Urothelium cell line (cell line): ENCODE measurements around the gene CREB1.
A peak's percentile ranks its signal among the peaks of the same experiment; 100 is the strongest.

Experiments used
- DNase-seq: peaks from one replicate; pipeline ENCODE4 v3.0.0; 2011; ENCODE audit warnings: low spot score, mixed read lengths
- FAIRE-seq: peaks from 2 replicates; lab custom pipeline; 2011; peaks lifted over from hg19 to GRCh38; lab: Jason Lieb, UNC

The CREB1 gene

DNA sequence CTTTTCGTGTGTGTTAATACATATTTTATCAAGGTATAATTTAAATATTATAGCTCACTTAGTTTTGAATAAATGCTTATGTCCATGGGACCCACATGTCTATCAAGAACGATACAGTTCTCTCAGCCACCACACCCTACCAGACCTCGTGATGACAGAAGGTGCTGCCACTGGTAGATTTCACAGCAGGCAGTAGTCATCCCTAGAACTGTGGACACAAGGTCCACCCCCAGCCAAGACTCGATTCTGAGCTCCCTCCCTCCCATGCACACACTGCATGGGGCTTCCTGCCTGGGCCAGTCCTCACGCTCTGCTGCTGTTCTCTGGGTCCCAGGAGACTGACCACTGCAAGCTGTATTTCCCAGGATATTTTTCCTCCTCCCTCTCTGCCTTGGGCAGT, 26.5 kb upstream of the CREB1 start:
- no peak for DNase-seq
- no peak for FAIRE-seq

DNA sequence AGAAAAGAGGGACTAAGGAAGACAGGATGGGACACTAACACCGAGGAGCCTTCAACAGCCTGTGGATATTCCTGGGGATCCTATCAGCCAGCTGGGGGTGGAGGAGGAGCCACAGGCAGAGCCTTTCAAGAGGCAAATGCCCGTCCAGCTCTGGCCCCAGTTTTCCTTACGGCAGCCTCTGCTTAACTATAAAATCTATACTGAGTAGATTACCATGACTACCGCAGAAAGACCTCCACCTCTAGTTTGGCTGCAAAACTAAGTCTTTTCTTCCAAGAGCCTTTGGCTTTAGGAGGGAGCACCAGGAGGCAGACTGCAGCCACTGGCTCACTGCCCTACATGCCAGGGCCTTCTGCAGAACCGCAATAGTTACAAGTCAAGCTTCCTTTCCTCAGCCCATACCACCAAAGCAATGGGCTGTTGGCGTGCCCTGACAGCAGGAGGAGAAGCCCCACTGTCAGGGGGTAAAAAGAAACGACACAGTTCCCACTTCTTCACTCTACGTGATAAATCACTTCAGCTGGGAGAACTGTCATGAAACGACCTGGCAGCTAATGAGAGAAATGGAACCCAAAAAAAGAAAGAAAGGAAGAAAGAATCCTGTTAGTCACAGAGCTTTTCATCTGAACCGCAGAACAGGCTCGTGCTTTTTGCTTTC, 25.1 kb upstream of the CREB1 start:
- FAIRE-seq = no peak
- DNase-seq = peak; percentile 46

DNA sequence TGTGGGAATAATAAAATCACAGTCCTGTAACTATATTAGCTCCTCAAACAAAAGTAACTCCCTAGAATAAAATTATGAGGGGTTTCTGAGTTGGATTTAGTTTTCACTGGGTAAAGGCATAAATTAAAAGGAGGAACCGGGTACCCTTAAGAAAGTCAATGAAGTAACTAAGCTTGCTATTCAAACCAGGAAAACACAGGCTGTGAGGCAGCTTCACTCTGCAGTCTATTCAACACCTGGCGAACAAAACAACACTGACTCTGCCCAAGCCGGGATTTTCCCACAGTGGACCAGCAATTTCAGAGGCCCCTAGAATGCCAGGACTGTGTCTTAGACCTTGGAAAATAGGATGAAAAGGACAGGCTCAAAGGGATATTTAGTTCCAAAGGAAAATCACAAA, 24.6 kb upstream of the CREB1 start:
- FAIRE-seq = no peak
- no peak for DNase-seq

DNA sequence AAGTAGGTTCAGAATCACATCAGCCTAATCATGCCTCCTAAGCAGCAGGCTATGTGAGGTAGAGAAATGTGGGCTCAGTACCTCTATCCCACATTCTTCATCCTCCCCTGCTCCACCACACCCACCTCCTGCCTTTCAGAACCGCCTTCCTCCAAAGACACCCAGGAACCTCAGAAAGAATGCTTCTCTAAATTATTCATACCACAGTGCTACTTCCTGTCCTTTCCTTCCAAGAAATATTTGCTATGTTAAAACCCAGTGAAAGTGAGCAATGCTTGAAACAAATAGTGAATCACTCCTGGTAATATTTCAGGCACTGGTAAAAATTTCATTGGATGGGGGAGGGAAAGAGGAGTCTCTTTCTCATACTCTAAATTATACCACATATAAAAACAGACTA, 24.0 kb upstream of the CREB1 start:
- no peak for FAIRE-seq

DNA sequence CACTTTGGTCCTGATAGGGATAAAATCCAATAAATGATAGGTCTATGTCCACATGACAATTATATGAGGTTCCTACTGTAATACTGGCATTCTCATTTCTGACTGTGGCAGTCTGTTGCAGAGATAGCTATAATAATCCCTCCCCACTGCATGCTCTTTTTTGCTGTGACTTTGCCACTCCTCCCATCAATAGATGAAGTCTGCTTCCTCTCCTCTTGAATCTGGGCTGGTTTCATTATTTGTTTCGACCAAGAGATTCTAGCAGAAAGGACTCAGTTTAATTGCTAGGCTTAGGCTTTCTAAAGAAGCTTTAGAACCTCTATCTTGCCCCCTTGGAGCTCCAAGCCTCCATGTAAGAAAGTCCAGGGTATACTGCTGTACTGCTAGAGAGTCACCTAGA, 23.3 kb upstream of the CREB1 start:
- FAIRE-seq (no peak), DNase-seq (no peak)

More for the DNA sequence above, 24.0 kb upstream of the CREB1 start:
- peak; percentile 78 for DNase-seq

DNA sequence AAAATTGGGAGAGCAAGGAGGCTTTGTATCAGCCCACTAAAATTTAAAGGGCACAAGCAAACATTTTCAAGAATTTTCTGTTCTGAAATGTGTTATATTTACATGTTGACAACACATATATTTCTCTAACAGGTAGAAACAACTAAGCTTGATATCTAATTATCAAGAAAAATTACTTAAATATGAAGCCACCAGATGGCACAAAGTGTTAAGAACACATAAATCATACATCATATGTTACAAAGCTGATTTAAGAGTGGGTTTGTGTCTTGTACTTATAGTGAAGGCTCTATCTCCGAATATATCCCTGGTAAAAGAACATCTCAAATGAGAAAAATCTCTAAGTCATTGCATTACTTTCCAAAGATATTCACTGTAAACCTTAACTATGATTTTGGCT, 19.6 kb upstream of the CREB1 start:
- no peak for FAIRE-seq
- no peak for DNase-seq

DNA sequence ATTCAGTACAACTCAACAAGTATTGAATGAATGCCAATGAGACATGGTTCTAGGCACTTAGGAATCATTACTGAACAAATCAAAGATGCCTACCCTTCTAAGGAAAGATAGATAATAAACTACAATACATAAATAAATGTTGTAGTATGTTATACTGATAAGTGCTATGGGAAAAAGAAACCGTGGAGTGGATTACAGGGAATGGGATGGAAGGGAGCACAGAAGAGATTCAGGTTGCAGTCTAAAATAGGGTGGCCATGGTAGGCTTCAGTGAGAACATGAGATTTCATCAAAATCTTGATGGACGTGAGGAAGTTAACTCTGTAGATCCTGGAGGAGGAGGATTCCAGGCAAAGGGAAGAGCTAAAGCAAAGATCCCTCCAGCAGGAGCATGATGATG, 17.9 kb upstream of the CREB1 start:
- no peak for FAIRE-seq

DNA sequence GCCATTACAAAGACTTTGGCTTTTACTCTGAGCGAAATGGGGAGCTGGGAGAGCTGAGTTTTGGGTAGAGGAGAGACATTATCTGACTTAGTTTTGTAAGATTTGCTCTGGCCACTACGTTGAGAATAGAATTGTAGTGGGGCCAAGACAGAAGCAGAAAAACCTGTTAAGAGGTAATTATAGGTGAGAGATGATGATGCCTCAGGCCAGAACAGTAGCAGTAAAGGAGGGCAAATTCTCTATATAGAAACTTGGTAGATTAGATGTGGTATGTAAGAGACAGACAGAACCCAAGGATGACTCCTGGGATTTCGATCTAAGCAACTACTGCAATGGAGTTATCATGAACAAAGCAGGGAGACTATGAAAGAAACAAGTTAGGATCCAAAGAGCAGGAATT, 17.4 kb upstream of the CREB1 start:
- FAIRE-seq = no peak
- no peak for DNase-seq

More for the DNA sequence above, 17.9 kb upstream of the CREB1 start:
- DNase-seq = no peak

DNA sequence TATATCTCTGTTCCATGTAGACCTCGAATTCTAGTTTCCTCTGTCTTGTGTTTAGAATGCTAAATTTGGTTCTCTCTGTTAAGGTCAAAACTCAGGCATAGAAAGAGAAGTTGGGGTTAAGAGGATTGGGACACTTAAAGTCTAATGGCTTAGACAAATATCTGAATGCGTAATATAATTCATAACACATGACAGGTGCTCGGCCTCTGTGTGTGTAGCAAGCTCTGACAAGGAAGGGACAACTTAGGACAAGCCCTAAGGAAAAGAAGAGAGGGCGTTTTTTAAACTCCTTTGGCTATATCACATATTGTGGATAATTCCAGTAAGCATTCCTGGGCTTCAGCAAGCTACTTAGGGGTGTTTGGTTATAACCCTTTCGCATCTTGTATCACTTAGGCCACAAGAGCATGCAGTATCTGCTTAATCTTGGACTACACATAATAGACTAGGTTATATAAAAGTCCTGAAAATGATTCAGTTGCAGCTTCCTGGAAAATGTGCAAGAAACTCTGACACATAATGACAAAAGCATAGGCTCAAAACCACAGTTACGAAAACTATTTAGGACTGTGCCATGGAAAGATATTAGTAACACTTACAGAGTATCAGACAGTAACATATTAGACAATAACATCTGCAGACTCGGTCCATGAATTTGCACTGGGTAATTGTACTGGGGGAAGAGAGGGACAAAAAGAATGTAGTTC, 16.1 kb upstream of the CREB1 start:
- FAIRE-seq (no peak), DNase-seq (peak; percentile 54)

DNA sequence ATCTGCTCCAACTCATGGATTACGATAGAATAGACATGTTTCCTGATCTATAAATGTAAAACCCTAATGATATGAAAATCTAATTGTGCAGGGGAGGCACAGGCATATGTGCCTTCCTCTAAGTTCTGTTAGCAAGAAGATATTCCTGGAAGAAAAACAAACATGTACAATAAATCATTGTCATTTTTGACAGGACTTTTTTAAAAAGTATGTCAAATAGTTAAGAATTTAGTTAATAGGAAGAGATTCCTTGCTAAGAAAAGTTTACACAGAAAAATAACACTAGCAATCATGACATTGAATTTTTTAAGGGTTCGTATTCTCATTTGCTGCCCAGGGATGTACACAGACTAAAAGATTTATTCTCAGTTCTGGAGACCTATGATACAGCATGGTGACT, 15.3 kb upstream of the CREB1 start:
- no peak for FAIRE-seq
- DNase-seq = no peak

DNA sequence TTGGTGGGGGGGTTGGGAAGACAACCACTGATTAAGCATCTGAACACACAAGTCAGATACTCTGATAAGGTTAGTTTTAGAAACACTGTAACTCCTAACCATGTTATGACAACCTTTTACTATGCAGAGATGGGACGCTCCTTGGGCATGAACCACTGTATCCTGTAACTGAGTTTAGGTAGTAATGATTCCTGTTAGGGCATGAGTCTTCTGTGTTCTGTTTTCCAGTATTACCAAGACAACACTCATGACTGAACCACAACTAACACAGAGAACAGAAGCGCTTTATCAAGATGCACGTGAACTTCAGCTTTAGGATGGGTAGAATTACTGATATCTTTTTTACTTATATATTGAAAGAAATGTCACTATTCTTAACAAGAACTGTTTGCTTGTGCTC, 14.1 kb upstream of the CREB1 start:
- DNase-seq = no peak
- FAIRE-seq = no peak

DNA sequence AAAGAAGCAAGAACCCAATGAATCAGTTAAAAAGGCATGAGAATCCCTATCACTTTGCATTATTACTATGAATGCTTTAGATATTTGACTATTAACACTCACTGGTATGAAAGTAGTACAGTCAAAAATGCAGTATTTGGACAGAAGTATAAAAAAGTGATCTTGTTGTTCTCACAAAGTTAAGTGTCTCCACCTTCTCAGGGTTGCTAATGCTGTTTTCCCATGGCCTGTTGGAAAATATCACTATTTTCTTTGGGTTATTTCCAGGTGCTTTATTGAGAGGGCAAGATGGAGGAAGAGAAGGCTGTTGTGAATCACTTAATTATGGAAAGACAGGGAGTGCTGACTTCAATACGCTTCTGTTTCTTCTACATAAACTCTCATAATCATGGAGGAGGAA, 13.6 kb upstream of the CREB1 start:
- FAIRE-seq (no peak), DNase-seq (no peak)

DNA sequence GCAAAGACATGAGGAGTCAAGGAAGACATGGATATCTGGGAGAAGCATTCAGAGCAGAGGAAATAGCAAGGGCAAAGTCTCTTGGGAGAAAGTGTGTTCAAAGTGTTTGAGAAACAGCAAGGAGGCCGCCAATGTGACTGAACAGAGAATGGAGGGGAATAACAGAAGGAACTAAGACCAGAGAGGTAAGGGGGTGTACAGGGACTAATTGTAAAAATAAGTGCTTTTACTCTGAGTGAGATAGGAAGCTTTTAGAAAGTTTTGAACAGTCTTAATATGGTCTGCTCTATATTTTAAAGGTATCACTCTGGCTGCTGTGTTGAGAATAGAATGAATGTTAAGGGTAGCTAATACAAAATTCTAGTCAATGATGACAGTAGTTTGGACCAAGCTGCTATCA, 6.8 kb upstream of the CREB1 start:
- FAIRE-seq (no peak), DNase-seq (no peak)

DNA sequence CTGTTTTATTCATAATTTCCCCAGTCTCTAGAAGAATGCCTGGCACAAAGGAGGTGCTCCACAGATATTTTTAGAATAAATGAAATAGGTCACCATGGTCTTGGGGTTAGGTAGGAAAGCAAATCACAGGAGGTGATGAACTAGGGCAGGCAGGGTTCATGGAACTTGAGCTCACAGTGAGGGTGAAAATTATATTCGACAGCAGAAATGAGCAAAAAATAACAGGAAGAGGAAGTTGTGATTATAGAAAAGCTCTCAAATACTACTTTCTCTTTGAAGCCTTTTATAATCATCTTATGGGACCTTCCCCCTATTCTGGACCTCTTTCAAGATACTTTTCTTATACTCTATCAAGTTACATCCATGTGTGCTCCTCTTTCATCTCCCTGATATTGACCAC, 4.5 kb upstream of the CREB1 start:
- FAIRE-seq (no peak), DNase-seq (no peak)

DNA sequence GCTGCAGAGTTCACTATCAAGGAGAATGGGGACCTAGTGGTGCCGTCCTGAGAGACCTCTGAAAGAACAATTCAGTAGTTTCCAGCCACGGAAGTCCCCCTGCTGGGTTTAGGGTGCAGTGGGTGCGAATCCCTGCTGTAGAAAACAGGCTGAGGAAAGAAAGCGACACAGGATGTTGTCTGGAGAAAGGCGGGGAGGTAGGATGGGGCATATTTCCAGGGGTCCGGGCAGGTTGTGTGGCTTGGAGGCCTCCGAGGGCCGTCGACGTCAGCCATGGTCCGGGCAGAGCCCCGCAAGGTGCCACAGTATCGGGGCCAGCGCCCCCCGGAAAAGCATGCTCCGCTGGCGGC, 807 bp upstream of the CREB1 start:
- FAIRE-seq = no peak
- peak; percentile 50 for DNase-seq

DNA sequence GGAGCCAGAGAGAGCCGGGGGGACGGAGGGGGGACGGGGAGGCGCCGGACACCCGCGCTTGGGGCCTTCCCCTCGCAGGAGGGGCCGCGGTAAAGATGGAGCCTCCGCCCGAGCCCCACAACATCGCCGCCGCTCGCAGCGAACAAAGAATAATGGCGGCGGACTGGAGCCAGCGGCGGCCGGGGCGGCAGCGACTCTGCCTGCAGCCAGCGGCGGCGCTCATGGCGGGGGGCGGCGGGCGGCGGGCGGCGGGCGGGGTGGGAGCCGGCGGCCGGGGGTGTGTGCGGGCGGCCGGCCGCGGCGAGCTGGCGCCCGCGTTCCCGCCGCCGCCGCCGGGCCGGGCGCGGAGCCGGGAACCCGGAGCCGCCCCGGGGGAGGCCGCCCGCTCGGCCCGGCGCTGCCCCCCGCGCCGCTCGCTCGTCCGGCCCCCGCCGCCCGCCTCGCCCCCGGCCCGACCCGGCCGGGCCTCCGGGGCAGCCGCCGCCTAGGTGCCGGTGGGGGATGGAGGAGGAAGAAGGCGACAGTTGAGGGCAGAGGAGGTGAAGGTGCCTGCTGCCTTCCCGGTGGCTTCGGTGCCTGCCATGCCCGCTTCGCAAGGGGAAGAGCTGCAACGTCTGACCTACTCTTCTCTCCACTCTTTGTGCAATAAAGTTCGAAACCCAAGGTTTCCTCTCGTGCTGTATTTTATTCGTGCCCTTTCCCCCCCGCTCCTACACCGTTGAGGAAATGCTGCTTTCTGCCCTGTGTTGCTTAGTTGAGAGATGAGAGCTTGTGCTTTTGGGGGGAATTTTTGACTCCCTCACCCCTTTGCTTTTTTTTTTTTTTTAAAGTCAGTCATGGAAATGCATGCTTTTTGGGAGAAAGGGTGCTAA, 634 bp downstream of the CREB1 start:
- DNase-seq = peak; percentile 55
- no peak for FAIRE-seq

DNA sequence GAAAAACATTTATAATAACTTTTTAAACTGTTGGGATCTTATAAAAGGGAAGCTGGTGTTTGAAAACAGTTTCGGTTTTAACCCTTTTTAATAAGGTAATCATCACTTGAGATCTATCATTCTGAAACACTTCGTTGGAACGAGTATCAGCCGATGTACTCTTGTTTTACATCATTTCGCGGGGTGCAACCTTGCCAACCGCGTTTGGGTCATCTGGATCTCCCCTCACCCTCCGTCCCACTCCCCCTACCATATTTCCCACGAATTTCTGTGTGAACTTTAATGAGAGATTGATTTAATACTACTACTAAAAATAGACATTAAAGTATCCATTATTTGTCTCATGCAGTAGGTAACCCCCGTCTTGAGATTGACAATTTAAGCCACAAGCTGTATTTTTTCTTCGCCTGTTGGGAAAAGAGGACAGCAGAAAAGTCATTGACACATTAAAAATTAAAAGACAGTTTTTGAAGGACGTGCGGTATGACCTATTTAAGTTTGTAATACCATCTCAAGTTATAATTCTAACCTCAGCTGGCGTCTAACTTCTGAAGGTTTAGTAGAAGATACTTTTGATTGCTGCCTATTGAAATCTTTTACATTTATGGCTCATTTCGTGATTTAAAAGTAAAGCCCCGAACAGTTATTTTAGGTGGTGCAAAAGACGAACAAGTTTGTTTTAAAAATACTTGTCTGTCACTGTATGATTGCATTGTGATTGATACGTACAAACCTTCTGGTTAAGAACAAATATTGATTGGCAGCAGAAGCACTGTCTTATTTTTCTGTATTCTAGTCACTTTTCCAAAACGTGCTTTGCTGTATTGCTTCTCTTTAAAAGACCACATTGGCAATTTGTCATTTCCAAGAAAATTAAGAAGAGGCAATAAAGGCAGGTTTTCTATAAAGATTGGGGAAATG, 1.5 kb downstream of the CREB1 start:
- FAIRE-seq (no peak), DNase-seq (no peak)

DNA sequence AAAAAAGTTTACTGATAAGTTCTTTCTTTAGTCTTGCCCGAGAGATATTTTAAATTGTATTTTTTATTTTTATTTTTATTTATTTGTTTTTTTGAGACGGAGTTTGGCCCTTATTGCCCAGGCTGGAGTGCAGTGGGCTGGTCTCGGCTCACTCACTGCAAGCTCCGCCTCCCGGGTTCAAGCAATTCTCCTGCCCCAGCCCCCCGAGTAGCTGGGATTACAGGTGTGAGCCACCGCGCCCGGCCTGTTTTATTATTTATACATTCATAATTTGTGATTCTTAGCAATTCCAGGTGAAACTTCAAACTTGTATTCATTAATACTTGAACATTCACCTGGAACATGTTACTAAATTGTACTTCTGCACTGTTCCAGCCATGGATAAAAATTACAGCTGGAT, 2.9 kb downstream of the CREB1 start:
- no peak for FAIRE-seq

DNA sequence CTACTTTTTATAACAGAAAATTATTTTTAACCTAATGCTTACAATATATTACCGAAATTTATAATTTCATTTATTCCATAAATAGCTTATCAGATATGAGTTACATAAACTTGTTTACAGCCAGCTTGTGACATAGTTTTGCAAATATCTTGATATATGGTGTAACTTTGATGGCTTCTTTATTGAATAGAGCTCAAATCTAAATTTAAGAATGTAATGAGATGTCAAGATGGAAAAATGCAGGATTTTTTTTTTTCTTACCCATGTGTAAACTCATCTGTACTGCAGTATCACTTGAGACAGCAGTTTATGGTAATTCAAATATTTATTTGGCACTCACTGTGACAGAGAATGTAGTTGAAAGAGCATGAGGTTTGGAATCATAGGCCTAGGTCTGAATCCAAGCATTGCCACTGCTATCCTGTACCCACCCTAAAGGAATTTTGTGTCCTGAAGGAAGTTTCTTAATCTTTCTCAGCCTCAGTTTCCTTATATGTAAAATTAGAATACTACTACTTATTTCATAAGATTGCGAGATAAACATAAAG, 3.8 kb downstream of the CREB1 start:
- DNase-seq = no peak
- no peak for FAIRE-seq

More for the DNA sequence above, 2.9 kb downstream of the CREB1 start:
- no peak for DNase-seq

DNA sequence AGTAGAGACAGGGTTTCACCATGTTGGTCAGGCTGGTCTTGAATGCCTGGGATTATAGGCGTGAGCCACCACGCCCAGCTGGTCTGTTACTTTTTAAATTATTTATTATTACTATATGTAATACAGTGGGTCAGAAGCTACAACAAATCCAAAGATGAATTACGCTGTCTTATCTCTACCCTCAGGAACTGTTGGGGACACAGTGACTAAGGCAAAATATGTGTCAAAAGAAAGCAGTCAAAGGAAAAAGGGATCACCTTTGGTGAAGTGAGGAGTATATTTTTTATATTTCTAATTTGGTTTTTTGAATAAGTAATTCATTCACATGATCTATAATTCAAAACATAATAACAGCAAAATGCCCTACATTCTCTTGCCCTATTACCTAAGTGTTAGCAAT, 4.7 kb downstream of the CREB1 start:
- DNase-seq (no peak), FAIRE-seq (no peak)

DNA sequence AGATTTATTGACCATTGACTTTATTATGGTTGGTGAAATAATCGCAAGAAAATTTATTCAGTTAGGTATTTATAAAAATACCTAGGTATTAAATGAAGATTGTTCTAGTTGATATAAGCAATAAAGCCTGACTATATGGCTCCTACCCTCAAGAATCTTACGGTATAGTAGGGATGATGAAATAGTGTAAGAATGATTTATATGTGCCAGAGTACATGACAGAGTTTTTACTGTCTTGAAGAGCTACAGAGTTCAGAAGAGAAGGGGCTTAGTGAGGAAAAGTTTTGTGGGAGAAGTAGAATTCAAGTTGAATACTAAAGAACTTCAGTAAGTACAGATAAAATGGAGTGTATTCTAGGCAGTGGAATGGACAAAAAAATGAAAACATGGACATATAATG, 9.7 kb downstream of the CREB1 start:
- FAIRE-seq (no peak), DNase-seq (no peak)
